ENCODE results near the gene TLNRD1.

The TLNRD1 gene

DNA sequence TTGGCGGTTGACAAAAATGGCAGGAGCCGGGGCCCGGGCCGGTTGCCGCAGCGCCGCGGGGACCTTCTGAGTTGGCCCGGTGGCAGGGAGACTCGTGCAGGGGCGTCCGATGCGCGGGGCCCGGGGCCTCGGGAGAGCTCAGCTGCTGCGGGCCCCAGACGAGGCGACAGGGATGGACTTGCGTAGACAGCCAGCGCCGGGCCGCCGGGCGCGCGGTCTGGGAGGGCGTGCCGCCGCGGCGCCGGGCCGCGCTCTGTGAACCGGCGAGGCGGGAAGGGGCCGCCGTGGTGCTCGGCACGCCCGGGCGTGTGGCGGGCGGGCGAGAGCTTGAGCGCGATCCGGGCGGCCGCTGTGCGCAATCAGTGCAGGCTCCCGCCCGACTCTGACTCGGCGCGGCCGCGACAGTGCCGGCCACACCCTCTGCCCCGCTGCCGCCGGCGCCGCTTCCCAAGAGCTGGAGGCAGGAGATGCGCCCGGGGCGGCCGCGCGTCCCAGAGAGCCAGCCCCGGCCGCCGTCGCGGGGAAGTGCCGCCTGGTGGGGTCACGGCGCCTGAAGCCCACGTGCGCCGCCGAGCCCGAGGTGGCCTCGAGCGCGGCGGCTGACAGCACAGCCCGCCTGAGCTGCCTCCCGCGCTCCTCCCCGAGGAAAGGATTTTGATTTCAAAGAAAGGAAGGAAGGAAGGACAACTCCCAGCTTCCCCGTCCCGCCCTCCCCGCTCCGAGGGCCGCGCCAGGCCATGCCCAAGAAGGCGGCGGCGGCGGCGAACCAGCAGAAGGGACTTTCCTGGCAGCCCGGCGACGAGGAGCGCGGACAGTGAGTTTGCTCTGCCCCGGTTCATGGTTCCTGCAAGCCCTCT lies 657 bp downstream of the TLNRD1 start:
- DNase-seq: peak in 23 of 51 donors; percentile 31 to 80 (median 55)

GRCh38 chr15:81002009-81002330 lies 1.2 kb downstream of the TLNRD1 start:
- no peak for DNase-seq

DNA sequence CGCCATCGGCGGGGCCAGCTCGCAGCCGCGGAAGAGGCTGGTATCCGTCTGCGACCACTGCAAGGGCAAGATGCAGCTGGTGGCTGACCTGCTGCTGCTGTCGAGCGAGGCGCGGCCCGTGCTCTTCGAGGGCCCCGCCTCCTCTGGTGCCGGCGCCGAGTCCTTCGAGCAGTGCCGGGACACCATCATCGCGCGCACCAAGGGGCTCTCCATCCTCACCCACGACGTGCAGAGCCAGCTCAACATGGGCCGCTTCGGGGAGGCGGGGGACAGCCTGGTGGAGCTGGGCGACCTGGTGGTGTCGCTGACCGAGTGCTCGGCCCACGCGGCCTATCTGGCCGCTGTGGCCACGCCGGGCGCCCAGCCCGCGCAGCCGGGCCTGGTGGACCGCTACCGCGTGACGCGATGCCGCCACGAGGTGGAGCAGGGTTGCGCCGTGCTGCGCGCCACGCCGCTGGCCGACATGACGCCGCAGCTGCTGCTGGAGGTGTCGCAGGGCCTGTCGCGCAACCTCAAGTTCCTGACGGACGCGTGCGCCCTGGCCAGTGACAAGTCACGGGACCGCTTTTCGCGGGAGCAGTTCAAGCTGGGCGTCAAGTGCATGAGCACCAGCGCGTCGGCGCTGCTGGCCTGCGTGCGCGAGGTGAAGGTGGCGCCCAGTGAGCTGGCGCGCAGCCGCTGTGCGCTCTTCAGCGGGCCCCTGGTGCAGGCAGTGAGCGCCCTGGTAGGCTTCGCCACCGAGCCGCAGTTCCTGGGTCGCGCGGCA lies 1.8 kb downstream of the TLNRD1 start:
- no peak for DNase-seq

GRCh38 chr15:81003097-81003350 lies 2.3 kb downstream of the TLNRD1 start:
- DNase-seq: no peak

GRCh38 chr15:81006124-81006523 lies 5.4 kb downstream of the TLNRD1 start:
- DNase-seq: no peak

- no peak for DNase-seq
Measured at GRCh38 chr15:81007428-81008064, 6.8 kb downstream of the TLNRD1 start.

GRCh38 chr15:81008312-81008711 lies 7.6 kb downstream of the TLNRD1 start:
- no peak for DNase-seq

- DNase-seq: no peak
Measured at GRCh38 chr15:81010086-81010485, 9.4 kb downstream of the TLNRD1 start.

DNA sequence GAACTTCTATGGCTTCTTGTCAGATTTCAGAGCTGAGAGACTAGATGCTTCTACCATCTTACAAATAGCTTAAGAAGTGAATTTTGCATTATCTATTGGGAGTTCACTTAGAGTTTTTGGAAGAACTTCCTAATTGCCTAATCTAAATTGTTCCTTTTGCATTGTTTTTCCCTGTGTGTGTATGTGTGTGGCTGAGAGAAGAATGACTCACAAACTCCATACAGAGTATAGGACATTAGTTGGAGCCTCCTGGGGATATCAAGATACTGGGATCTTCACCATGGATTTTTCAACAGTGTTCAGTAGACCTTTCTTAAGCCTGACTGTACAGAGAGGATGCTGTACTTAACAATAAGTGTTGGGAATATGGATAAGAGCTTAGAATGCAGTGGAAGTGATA lies 10.9 kb downstream of the TLNRD1 start:
- DNase-seq: no peak

DNA sequence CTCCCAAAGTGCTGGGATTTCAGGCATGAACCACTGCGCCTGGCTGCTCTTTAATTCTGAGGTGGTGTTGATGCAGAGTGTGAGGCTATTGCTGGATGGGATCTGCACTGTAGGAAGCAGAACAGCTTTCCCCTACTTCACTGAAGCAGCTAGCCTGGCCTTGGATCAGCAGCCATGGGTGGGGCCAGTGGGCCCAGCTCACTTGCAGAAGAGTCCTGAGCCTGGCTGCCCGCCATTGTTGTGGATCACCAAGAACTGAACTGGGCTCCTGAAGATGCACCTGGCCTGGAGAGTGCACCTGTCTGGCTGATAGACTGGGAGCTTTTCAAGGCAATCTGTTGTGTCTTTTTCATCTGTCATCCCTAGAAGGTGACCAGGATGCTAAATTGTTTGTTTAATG lies 11.9 kb downstream of the TLNRD1 start:
- no peak for DNase-seq

GRCh38 chr15:81013396-81013929 lies 12.7 kb downstream of the TLNRD1 start:
- DNase-seq: no peak

DNA sequence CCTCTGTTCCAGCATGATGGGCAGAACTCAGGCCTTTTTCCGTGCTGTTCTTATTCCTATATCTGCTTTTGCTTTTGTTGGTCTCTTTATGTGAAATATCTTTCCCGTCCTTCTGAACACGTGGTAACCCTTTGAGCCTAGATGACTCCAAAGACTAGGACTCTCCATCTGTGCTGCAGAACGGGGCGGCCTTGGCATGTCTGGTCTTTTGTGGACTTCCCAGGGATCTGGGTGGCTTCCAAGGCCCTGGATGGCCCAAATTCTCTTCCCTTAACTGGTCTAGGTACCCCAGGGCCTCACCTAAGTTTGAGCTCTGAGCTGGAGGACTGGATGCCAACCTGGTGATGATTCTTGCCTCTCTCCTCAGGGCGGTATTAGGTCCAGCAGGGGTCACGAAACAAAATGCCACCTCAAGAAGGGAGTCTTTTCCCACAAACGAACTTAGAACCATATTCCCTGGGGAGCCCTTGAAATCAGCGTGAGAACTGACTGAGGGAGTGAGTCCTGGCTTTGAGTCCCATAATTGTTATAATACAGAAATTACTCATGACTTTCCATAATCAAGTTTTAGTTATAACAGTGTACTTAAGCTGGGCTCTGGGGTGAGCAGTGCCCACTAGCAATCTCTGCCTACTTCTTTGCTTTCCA lies 13.8 kb downstream of the TLNRD1 start:
- DNase-seq: no peak

DNA sequence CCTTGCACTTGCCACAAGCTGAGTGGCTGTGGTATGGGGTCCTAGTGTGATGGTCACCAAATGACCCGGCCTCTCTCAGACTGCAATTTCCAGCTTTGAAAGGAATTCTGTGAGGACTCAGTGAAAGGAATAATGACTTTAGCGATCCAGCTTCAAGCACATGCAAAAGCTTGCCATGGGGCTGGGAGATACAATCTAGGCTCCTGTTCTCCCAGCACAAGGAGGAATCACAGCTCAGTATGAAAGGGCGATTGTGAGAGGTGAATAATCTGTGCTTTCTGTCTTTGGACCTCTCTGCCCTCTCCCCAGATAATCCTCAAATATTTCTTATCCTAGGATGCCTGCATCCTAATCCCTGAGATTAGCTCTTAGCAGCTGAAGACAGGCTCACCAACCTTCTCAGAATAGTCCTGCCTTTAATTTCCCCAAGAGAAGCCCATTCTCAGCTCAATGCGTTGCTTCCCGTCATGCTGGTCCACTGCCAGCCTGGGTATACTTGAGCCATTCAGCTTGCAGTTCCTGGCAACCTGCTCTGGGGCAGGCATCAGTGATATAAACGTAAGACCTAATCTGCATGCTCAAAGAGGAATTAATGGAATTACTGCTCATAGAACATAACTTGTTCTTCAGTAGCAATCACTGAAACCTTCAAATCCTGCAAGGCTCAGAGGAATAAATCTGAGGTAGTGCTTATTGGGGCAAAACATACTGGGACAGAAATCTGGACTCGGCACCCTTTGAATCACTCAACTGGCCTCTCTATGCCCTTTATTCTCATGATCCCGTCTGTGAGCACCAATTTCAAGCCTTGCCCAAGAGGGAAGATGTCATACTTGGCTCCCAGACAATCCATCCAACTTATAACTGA lies 15.1 kb downstream of the TLNRD1 start:
- DNase-seq: peak in 32 of 51 donors; percentile 19 to 82 (median 46)

GRCh38 chr15:81016489-81017068 lies 15.9 kb downstream of the TLNRD1 start:
- no peak for DNase-seq

DNA sequence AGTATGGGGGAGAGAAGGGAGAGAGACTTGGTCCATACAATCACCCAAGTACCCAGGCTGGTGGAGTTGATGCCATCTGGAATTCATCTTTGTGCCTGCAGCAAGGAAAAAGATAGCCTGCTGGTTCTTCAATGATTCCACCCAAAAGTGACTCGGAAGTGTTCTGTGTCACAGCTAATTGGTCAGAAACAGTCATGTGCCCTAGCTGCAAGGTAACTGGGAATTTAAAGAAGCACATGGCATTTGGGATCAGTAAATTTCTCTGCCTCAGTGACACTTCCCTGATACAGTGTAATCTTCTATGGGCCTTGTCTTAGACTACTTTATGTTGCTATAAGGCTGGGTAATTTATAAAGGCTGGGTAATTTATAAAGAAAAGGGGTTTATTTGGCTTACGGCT lies 17.5 kb downstream of the TLNRD1 start:
- no peak for DNase-seq

DNA sequence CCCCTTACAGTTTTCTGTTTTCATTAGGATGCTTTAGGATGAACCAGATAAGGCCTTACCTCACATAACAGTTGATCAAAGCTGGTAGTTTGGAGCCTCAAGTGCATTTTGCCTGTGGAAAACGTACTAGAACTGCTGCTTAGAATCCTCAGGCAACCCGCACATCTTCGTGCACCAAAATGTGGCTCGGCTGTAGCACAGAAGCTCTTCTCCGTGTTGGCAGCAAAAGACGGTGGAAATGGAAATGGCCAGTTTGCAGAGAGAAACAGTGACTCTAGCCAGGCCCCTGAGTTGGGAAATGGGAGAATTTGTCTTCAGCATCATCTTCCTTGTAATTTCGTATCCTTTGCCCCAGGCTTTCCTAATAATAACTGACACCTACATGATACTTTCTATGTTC lies 20.6 kb downstream of the TLNRD1 start:
- DNase-seq: no peak

DNA sequence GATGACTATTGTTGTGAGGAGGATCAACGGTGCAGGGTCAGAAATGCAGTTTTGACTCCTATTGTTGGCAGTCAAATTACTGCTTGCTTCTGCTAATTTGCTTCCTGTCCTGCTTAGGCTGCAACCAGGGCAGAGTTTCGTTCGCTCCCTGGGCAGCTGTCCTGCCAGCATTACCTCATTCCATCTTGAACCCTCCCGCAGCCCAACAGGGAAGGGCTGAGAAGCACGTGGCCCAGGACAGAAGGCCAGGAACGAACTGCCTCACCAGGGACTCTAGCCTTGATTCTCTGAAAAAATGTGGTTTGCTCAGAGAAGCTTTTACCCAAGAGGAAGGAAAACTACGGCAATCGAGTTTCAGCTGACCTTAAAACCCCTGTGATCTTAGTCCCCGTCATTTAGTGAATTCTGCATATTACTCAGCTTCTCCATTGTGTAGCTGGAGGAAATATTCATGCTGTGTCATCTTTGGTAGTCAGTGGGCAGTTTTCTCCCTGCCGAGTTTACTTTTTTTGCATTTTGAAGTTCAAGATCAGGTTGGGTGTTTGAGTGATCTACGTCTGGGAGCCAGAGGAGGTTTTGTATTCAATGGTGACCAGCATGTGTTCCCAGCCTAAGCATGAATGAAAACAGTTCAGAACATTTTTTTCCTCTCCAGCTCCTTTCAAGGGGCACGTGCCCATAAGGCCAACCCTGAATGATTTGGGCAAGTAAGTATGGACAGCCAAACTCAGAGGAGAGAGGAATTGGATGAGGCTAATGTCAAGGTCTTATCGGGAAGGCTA lies 23.0 kb downstream of the TLNRD1 start:
- peak in 40 of 51 donors; percentile 8 to 76 (median 44) for DNase-seq

DNA sequence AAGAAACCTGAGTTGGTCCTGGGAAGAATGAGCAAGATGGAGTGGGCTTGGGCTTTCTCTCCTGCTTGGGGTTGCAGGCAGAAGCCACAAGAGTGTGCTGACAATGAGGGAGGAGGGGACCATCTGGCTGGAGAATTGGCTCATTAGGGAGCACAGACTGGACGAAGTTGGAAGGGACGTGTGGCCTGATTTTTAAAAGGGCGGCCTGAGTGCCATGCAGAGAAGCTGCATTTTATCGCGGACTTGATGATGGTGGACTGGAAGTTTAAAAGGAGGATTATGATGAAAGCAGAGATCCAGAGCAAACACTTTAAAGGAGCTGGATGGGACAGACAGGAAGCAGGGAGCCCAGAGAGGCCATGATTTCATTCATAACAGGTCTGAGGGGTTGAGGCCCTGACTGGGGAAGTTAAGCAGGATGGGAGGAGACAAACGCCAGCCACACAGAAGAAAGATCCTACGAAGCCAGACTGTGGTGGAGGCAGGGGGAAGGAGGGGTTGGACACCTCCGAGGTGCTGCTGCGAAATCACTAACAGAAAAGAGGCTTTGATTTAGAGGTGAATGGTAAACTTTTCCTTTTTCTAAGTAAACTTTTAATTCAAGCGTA lies 23.6 kb downstream of the TLNRD1 start:
- no peak for DNase-seq

DNA sequence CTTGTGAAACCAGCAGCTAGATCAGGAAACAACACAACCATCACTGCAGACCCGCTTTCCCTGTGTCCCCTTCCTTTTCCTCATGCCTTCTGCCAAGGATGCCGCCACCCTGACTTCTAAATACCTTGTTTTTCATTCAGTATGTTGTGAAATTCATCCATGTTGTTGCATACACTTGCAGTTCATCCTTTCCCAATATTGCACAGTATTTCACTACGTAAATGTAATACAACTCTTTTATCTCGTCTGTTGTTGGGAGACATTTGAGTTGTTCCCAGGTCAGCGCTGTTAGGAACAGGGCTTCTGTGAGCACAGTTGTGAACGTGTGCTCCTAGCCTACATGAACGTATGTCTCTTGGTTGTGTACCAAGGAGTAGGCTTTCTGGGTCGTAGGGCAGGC lies 24.2 kb downstream of the TLNRD1 start:
- DNase-seq: no peak

Measured in hypothalamus (tissue), 51 donors.